ENCODE results near the gene FRAS1.

FRAS1 gene

GRCh38 chr4:78309352-78309751 lies 252.2 kb downstream of the FRAS1 start:
- no peak for DNase-seq (ENCODE audit: low read depth, low spot score)
- no peaks in the 10 kb centered on the region for H3K36me3 ChIP-seq (ENCODE audit: insufficient read depth, low read length)

GRCh38 chr4:78310007-78310739 lies 253.1 kb downstream of the FRAS1 start:
- H3K36me3 ChIP-seq (ENCODE audit: insufficient read depth, low read length), result no peaks in the 10 kb centered on the region
- no peaks in the 10 kb centered on the region for H3K9me3 ChIP-seq (ENCODE audit: low read depth, low read length)
- no peak for TF ChIP-seq POLR2AphosphoS5 (IDR thresholded peaks at IDR 0.05; ENCODE audit: borderline replicate concordance, low read depth, low read length)
- no peak for TF ChIP-seq FOXP2 (optimal IDR thresholded peaks at IDR 0.05; ENCODE audit: control extremely low read depth, extremely low read length, insufficient read depth)
- no peak for TF ChIP-seq EZH2 (IDR thresholded peaks at IDR 0.05)
- H3K4me3 ChIP-seq, result no peak overlapping the region
- H3K27ac ChIP-seq, result no peak overlapping the region
- DNase-seq (ENCODE audit: low read depth, low spot score), result no peak
- no peak overlapping the region for H3K9ac ChIP-seq (ENCODE audit: insufficient read length)

More at GRCh38 chr4:78309352-78309751, 252.2 kb downstream of the FRAS1 start:
- no peak overlapping the region for H3K27ac ChIP-seq
- no peak overlapping the region for H3K9ac ChIP-seq (ENCODE audit: insufficient read length)
- H3K9me3 ChIP-seq (ENCODE audit: low read depth, low read length), result no peaks in the 10 kb centered on the region
- H3K4me3 ChIP-seq, result no peak overlapping the region
- no peak for TF ChIP-seq FOXP2 (optimal IDR thresholded peaks at IDR 0.05; ENCODE audit: control extremely low read depth, extremely low read length, insufficient read depth)
- no peak for TF ChIP-seq POLR2AphosphoS5 (IDR thresholded peaks at IDR 0.05; ENCODE audit: borderline replicate concordance, low read depth, low read length)
- TF ChIP-seq EZH2 (IDR thresholded peaks at IDR 0.05), result no peak

GRCh38 chr4:78310740-78311115 lies 253.6 kb downstream of the FRAS1 start:
- DNase-seq (ENCODE audit: low read depth, low spot score), result no peak
- TF ChIP-seq FOXP2 (optimal IDR thresholded peaks at IDR 0.05; ENCODE audit: control extremely low read depth, extremely low read length, insufficient read depth) (no peak), EZH2 (IDR thresholded peaks at IDR 0.05) (no peak), POLR2AphosphoS5 (IDR thresholded peaks at IDR 0.05; ENCODE audit: borderline replicate concordance, low read depth, low read length) (no peak)
- no peak overlapping the region for H3K27ac ChIP-seq

GRCh38 chr4:78311306-78311705 lies 254.2 kb downstream of the FRAS1 start:
- H3K9ac ChIP-seq (ENCODE audit: insufficient read length), result no peak overlapping the region
- TF ChIP-seq FOXP2 (optimal IDR thresholded peaks at IDR 0.05; ENCODE audit: control extremely low read depth, extremely low read length, insufficient read depth), result no peak
- no peak for TF ChIP-seq EZH2 (IDR thresholded peaks at IDR 0.05)
- TF ChIP-seq POLR2AphosphoS5 (IDR thresholded peaks at IDR 0.05; ENCODE audit: borderline replicate concordance, low read depth, low read length), result no peak
- H3K27ac ChIP-seq, result no peak overlapping the region
- H3K36me3 ChIP-seq (ENCODE audit: insufficient read depth, low read length), result no peaks in the 10 kb centered on the region
- no peak overlapping the region for H3K4me3 ChIP-seq
- H3K9me3 ChIP-seq (ENCODE audit: low read depth, low read length), result no peaks in the 10 kb centered on the region
- no peak for DNase-seq (ENCODE audit: low read depth, low spot score)

More at GRCh38 chr4:78310740-78311115, 253.6 kb downstream of the FRAS1 start:
- H3K9ac ChIP-seq (ENCODE audit: insufficient read length), result no peak overlapping the region
- no peak overlapping the region for H3K4me3 ChIP-seq
- no peaks in the 10 kb centered on the region for H3K36me3 ChIP-seq (ENCODE audit: insufficient read depth, low read length)
- no peaks in the 10 kb centered on the region for H3K9me3 ChIP-seq (ENCODE audit: low read depth, low read length)

GRCh38 chr4:78312989-78313753 lies 256.0 kb downstream of the FRAS1 start:
- TF ChIP-seq FOXP2 (optimal IDR thresholded peaks at IDR 0.05; ENCODE audit: control extremely low read depth, extremely low read length, insufficient read depth) (no peak), EZH2 (IDR thresholded peaks at IDR 0.05) (no peak), POLR2AphosphoS5 (IDR thresholded peaks at IDR 0.05; ENCODE audit: borderline replicate concordance, low read depth, low read length) (no peak)
- DNase-seq (ENCODE audit: low read depth, low spot score), result no peak
- H3K9ac ChIP-seq (ENCODE audit: insufficient read length), result no peak overlapping the region
- no peak overlapping the region for H3K27ac ChIP-seq
- H3K9me3 ChIP-seq (ENCODE audit: low read depth, low read length), result no peaks in the 10 kb centered on the region
- H3K4me3 ChIP-seq, result no peak overlapping the region
- H3K36me3 ChIP-seq (ENCODE audit: insufficient read depth, low read length), result no peaks in the 10 kb centered on the region

GRCh38 chr4:78313754-78314120 lies 256.6 kb downstream of the FRAS1 start:
- Histone ChIP-seq H3K9me3 (ENCODE audit: low read depth, low read length) (no peaks in the 10 kb centered on the region), H3K4me3 (no peak overlapping the region), H3K36me3 (ENCODE audit: insufficient read depth, low read length) (no peaks in the 10 kb centered on the region), H3K9ac (ENCODE audit: insufficient read length) (no peak overlapping the region), H3K27ac (no peak overlapping the region)
- TF ChIP-seq POLR2AphosphoS5 (IDR thresholded peaks at IDR 0.05; ENCODE audit: borderline replicate concordance, low read depth, low read length), result no peak
- no peak for TF ChIP-seq FOXP2 (optimal IDR thresholded peaks at IDR 0.05; ENCODE audit: control extremely low read depth, extremely low read length, insufficient read depth)
- no peak for TF ChIP-seq EZH2 (IDR thresholded peaks at IDR 0.05)
- DNase-seq (ENCODE audit: low read depth, low spot score), result no peak

- no peak for DNase-seq (ENCODE audit: low read depth, low spot score)
- Histone ChIP-seq H3K36me3 (ENCODE audit: insufficient read depth, low read length) (no peaks in the 10 kb centered on the region), H3K9me3 (ENCODE audit: low read depth, low read length) (no peaks in the 10 kb centered on the region), H3K4me3 (no peak overlapping the region), H3K27ac (no peak overlapping the region), H3K9ac (ENCODE audit: insufficient read length) (no peak overlapping the region)
- TF ChIP-seq EZH2 (IDR thresholded peaks at IDR 0.05), result no peak
Observed at GRCh38 chr4:78318126-78318525, 261.0 kb downstream of the FRAS1 start.

- H3K36me3 ChIP-seq (ENCODE audit: insufficient read depth, low read length), result no peaks in the 10 kb centered on the region
- H3K9me3 ChIP-seq (ENCODE audit: low read depth, low read length), result no peaks in the 10 kb centered on the region
- H3K9ac ChIP-seq (ENCODE audit: insufficient read length), result no peak overlapping the region
- no peak overlapping the region for H3K27ac ChIP-seq
- TF ChIP-seq POLR2AphosphoS5 (IDR thresholded peaks at IDR 0.05; ENCODE audit: borderline replicate concordance, low read depth, low read length), result no peak
- no peak for TF ChIP-seq EZH2 (IDR thresholded peaks at IDR 0.05)
- no peak for TF ChIP-seq FOXP2 (optimal IDR thresholded peaks at IDR 0.05; ENCODE audit: control extremely low read depth, extremely low read length, insufficient read depth)
- no peak overlapping the region for H3K4me3 ChIP-seq
- DNase-seq (ENCODE audit: low read depth, low spot score), result no peak
Observed at GRCh38 chr4:78320349-78320935, 263.3 kb downstream of the FRAS1 start.
